Suprapubic skin (tissue), 4 donors: ENCODE results near the gene PTGER2.

Experiments
- CTCF ChIP-seq, 2 donors: fragments of 200-600 bp in 1 of 2; fragments of 450-650 bp in 1 of 2; sonication (generic) in 1 of 2; IDR thresholded peaks; one replicate each; pipeline ENCODE4 v1.5.1; 2016 to 2019; ENCODE audit warnings: antibody characterized with exemption in 2 of 2, mild to moderate bottlenecking in 1 of 2, moderate library complexity in 1 of 2
- EP300 ChIP-seq: sonication (generic); formaldehyde crosslinking; IDR thresholded peaks from one replicate; pipeline ENCODE4 v1.6.1; 2017; ENCODE audit warnings: antibody characterized with exemption
- POLR2A ChIP-seq, 2 donors: fragments of 450-650 bp; IDR thresholded peaks; one replicate each; pipeline ENCODE4 v1.6.1; 2017; ENCODE audit warnings: antibody characterized with exemption in 2 of 2, mild to moderate bottlenecking in 2 of 2, moderate library complexity in 2 of 2
- POLR2AphosphoS5 ChIP-seq, 3 donors: sonication (generic); formaldehyde crosslinking; IDR thresholded peaks; one replicate each; pipeline ENCODE4 v1.6.1; 2017; ENCODE audit warnings: antibody characterized with exemption in 3 of 3

GRCh38 chr14:52307376-52307775 lies 6.7 kb upstream of the PTGER2 start:
- TF ChIP-seq POLR2AphosphoS5 (IDR thresholded peaks at IDR 0.05) (no peak), POLR2A (IDR thresholded peaks at IDR 0.05) (no peak), CTCF (IDR thresholded peaks at IDR 0.05) (no peak), EP300 (no peak)
